ENCODE results near the gene COMMD9.

COMMD9 gene

GRCh38 chr11:36295926-36296325, 6.7 kb upstream of the COMMD9 start, which contains the start of gene PRR5L:
TSS of gene PRR5L (plus strand) at chr11:36296288. CDS start at chr11:36401122, 104,834 bp downstream.
- no peak within 1 kb of the TSS for H3K4me3 ChIP-seq (ENCODE audit: low read depth, low read length)
- no peak for TF ChIP-seq MYC (IDR thresholded peaks at IDR 0.05; ENCODE audit: low read depth, low read length)
- no peak for DNase-seq (ENCODE audit: low read depth)

DNA sequence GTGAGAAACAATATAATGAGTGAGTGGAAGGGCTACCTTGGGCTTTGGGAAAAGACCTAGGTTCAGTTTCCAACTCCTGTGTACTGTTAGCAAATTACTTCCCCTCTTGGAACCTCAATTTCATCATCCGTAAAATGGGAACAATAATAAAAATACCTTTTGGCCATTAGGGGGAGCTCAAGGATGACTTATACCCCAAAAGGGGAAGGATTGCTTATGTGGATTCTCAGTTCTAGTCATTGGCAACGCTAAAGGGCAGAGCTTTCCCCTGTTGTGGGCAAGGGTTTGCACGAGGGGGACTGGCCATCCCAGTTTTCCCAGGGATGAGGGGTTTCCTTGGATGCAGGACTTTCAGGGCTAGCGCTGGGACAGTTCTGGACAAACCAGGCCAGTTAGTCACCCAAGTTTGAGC, 3.1 kb upstream of the COMMD9 start:
- H3K4me3 ChIP-seq (ENCODE audit: low read depth, low read length), result no peak overlapping the region

GRCh38 chr11:36288442-36289225, 590 bp downstream of the COMMD9 start:
- TF ChIP-seq, protein P1, sequence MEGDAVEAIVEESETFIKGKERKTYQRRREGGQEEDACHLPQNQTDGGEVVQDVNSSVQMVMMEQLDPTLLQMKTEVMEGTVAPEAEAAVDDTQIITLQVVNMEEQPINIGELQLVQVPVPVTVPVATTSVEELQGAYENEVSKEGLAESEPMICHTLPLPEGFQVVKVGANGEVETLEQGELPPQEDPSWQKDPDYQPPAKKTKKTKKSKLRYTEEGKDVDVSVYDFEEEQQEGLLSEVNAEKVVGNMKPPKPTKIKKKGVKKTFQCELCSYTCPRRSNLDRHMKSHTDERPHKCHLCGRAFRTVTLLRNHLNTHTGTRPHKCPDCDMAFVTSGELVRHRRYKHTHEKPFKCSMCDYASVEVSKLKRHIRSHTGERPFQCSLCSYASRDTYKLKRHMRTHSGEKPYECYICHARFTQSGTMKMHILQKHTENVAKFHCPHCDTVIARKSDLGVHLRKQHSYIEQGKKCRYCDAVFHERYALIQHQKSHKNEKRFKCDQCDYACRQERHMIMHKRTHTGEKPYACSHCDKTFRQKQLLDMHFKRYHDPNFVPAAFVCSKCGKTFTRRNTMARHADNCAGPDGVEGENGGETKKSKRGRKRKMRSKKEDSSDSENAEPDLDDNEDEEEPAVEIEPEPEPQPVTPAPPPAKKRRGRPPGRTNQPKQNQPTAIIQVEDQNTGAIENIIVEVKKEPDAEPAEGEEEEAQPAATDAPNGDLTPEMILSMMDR (IDR thresholded peaks at IDR 0.05; ENCODE audit: low read depth, low read length), result no peak
- TF ChIP-seq, protein P2, sequence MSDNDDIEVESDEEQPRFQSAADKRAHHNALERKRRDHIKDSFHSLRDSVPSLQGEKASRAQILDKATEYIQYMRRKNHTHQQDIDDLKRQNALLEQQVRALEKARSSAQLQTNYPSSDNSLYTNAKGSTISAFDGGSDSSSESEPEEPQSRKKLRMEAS (IDR thresholded peaks at IDR 0.05; ENCODE audit: low read depth, low read length), result peak; percentile 48; the same call in 1 of the 2 replicates
- H3K4me3 ChIP-seq (ENCODE audit: low read depth, low read length), result peak overlapping the region; percentile 99
- DNase-seq (ENCODE audit: low read depth), result peak; percentile 64

More for the DNA sequence above, 3.1 kb upstream of the COMMD9 start:
- peak; percentile 70 for DNase-seq (ENCODE audit: low read depth)
- TF ChIP-seq MYC (IDR thresholded peaks at IDR 0.05; ENCODE audit: low read depth, low read length) (0 out of 2 replicates have a peak, but pooled peaks have one; percentile 28), POLR2A (IDR thresholded peaks at IDR 0.05; ENCODE audit: extremely low read depth, insufficient read length) (no peak)
- TF ChIP-seq, protein P2 (IDR thresholded peaks at IDR 0.05; ENCODE audit: low read depth, low read length), result 0 out of 2 replicates have a peak, but pooled peaks have one; percentile 19
- TF ChIP-seq, protein P1 (IDR thresholded peaks at IDR 0.05; ENCODE audit: low read depth, low read length), result peak; percentile 24

DNA sequence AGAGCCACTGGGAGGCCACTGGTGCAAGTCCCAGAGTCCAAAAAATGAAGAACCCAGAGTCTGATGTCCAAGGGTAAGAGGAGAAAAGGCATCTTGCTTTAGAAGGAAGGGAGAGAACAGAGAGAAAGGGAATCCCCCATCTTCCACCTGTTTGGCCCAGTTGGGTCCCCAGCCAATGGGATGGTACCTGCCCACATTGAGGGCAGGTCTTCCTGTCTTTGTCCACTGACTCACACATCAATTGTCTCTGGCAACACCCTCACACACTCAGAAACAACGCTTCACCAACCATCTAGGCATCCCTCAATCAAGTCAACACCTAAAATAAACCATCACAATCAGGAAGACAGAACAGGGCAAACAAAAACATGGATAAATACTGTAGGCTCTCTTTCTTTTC, 6.3 kb downstream of the COMMD9 start:
- no peak overlapping the region for H3K4me3 ChIP-seq (ENCODE audit: low read depth, low read length)
- TF ChIP-seq MYC (IDR thresholded peaks at IDR 0.05; ENCODE audit: low read depth, low read length), result no peak
- TF ChIP-seq, protein P2 (IDR thresholded peaks at IDR 0.05; ENCODE audit: low read depth, low read length), result no peak
- TF ChIP-seq, protein P1 (IDR thresholded peaks at IDR 0.05; ENCODE audit: low read depth, low read length), result no peak
- TF ChIP-seq POLR2A (IDR thresholded peaks at IDR 0.05; ENCODE audit: extremely low read depth, insufficient read length), result no peak
- DNase-seq (ENCODE audit: low read depth), result no peak

GRCh38 chr11:36281850-36282249, 7.4 kb downstream of the COMMD9 start:
- DNase-seq (ENCODE audit: low read depth), result no peak
- TF ChIP-seq, protein P1 (IDR thresholded peaks at IDR 0.05; ENCODE audit: low read depth, low read length), result no peak
- no peak for TF ChIP-seq POLR2A (IDR thresholded peaks at IDR 0.05; ENCODE audit: extremely low read depth, insufficient read length)
- TF ChIP-seq, protein P2 (IDR thresholded peaks at IDR 0.05; ENCODE audit: low read depth, low read length), result no peak
- no peak for TF ChIP-seq MYC (IDR thresholded peaks at IDR 0.05; ENCODE audit: low read depth, low read length)
- no peak overlapping the region for H3K4me3 ChIP-seq (ENCODE audit: low read depth, low read length)

DNA sequence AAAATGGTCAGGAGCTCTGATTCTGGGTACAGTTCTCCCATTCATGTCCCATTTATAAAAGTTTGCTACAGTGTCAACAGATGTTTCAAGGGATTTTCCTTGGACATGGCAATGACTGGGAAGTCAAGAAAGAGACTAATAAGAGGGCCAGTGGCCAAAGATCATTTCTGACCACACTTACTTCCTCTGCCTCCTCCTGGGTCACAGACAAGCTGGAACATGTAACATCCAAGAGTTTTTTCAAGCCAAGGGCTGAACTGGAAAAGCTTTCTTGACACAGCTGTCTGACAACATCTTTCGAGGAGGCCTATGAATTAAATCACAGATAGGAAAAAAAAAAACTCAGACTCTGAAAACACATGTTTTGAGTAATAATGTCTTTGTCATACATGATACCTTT, 8.7 kb downstream of the COMMD9 start:
- DNase-seq (ENCODE audit: low read depth), result no peak
- TF ChIP-seq MYC (IDR thresholded peaks at IDR 0.05; ENCODE audit: low read depth, low read length) (no peak), POLR2A (IDR thresholded peaks at IDR 0.05; ENCODE audit: extremely low read depth, insufficient read length) (no peak)
- TF ChIP-seq, protein P2 (IDR thresholded peaks at IDR 0.05; ENCODE audit: low read depth, low read length), result no peak
- TF ChIP-seq, protein P1 (IDR thresholded peaks at IDR 0.05; ENCODE audit: low read depth, low read length), result no peak
- H3K4me3 ChIP-seq (ENCODE audit: low read depth, low read length), result no peak overlapping the region

Data from NB4 (cell line).